Measurements from ENCODE around the gene ZNF677.
"Not testable (repeated sequence)": the region's sequence is repeated elsewhere in the genome, so short reads cannot be mapped to it uniquely, and the experiment has no call there.

The ZNF677 gene

GRCh38 chr19:53192771-53193534 lies 61.7 kb downstream of the ZNF677 start, which contains the start of gene ZNF665:
Gene ZNF665, minus strand, starts transcription at chr19:53193358. Its CDS starts 10,460 bp downstream, at chr19:53182898.
- DNase-seq: peak; percentile 78

DNA sequence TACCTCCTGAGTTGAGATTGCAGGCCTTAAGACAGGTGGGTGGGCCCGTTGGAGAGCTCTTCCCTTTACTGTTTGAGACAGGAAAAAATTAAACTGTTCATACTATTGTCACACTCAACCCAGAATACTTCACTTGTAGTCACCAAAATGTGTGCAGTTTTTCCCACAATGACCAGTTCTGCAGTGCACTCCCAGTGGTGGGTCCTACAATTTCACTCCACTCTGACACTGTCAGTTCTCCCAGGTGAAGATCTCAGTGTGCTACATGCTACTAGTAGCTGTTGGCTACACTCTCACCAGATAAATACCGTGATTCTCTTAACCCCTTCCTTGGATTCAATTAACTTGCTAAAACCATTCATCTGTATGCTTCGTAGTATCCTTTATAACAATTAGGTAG lies 64.4 kb downstream of the ZNF677 start:
- no peak for DNase-seq

- DNase-seq: not testable (repeated sequence)
These were observed 64.9 kb downstream of the ZNF677 start for GRCh38 chr19:53189691-53190198.

All from effector CD8-positive, alpha-beta T cell (primary cell).